Measurements from ENCODE around the gene LTO1.

The LTO1 gene

GRCh38 chr11:69680688-69681087 is 5.5 kb upstream of the LTO1 start:
- DNase-seq (ENCODE audit: low read depth, low spot score): no peak

GRCh38 chr11:69677749-69678148 is 2.6 kb upstream of the LTO1 start:
- DNase-seq (ENCODE audit: low read depth, low spot score): no peak

- no peak for DNase-seq (ENCODE audit: low read depth, low spot score)
These were observed 777 bp downstream of the LTO1 start for GRCh38 chr11:69674267-69674885.

GRCh38 chr11:69671734-69672465 is 3.3 kb downstream of the LTO1 start:
- DNase-seq (ENCODE audit: low read depth, low spot score): no peak

GRCh38 chr11:69670158-69670845 is 4.9 kb downstream of the LTO1 start:
- peak; percentile 15 for DNase-seq (ENCODE audit: low read depth, low spot score)

- DNase-seq (ENCODE audit: low read depth, low spot score): no peak
These were observed 5.7 kb downstream of the LTO1 start for GRCh38 chr11:69669486-69669885.

- DNase-seq (ENCODE audit: low read depth, low spot score): no peak
These were observed 7.2 kb downstream of the LTO1 start for GRCh38 chr11:69667619-69668604.

- no peak for DNase-seq (ENCODE audit: low read depth, low spot score)
These were observed 8.2 kb downstream of the LTO1 start for GRCh38 chr11:69666752-69667536.

GRCh38 chr11:69666261-69666660 is 8.9 kb downstream of the LTO1 start:
- DNase-seq (ENCODE audit: low read depth, low spot score): no peak

GRCh38 chr11:69665669-69666068 is 9.5 kb downstream of the LTO1 start:
- DNase-seq (ENCODE audit: low read depth, low spot score): no peak

- no peak for DNase-seq (ENCODE audit: low read depth, low spot score)
These were observed 10.3 kb downstream of the LTO1 start for GRCh38 chr11:69664901-69665300.

- no peak for DNase-seq (ENCODE audit: low read depth, low spot score)
These were observed 10.9 kb downstream of the LTO1 start for GRCh38 chr11:69664103-69664775.

GRCh38 chr11:69663326-69663725 is 11.8 kb downstream of the LTO1 start:
- DNase-seq (ENCODE audit: low read depth, low spot score): no peak

GRCh38 chr11:69662806-69663205 is 12.3 kb downstream of the LTO1 start:
- DNase-seq (ENCODE audit: low read depth, low spot score): no peak

GRCh38 chr11:69662021-69662698 is 13.0 kb downstream of the LTO1 start:
- no peak for DNase-seq (ENCODE audit: low read depth, low spot score)

- no peak for DNase-seq (ENCODE audit: low read depth, low spot score)
These were observed 13.8 kb downstream of the LTO1 start for GRCh38 chr11:69661413-69661715.

- DNase-seq (ENCODE audit: low read depth, low spot score): no peak
These were observed 15.1 kb downstream of the LTO1 start for GRCh38 chr11:69660001-69660500.

GRCh38 chr11:69659591-69659990 is 15.6 kb downstream of the LTO1 start:
- DNase-seq (ENCODE audit: low read depth, low spot score): no peak

GRCh38 chr11:69658626-69659450 is 16.3 kb downstream of the LTO1 start:
- no peak for DNase-seq (ENCODE audit: low read depth, low spot score)
